Measurements from ENCODE around the gene FAM228B.

FAM228B gene

DNA sequence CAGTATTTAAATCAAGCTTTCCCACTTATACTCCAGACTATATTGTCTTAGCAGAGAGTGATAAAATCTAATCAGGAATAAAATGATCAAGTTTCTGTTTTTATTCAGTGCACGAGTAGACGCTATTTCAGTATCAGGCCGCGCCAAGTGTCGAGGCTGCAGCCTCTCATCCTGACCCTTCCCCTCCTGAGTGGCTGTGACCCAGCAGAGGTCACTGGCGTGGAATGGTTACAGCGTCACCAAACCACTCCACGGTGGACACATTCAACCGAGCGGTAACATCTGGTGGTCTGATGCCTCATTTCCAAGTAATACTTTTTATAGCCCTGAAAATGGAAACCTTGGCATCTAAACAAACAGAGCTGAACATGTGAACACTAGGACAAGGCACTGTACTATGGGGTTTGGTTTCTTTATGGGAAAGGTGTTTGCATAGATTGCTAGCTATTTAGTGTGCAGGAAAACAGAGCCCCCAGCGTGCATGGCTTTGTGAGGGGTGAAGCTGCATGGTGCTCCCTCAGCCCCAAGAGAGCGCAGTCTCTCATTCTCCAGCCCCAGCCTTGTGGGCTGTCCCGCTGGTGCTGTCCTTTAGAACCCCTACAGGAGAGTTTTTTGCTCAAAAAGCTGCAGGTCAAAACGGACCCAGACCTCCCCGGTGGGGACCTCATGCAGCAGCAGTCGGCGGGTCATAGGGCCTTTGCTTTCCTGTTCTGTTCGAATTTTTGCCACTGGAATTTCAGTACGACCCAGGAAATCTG is 79.9 kb downstream of the FAM228B start:
- no peak overlapping the region for H3K4me3 ChIP-seq (ENCODE audit: insufficient read length, low read depth)
- H3K9me3 ChIP-seq (ENCODE audit: insufficient read depth, low read length): no peaks in the 10 kb centered on the region
- H3K36me3 ChIP-seq (ENCODE audit: insufficient read depth, insufficient read length, low read length): no peaks in the 10 kb centered on the region
- no peak for DNase-seq (ENCODE audit: low read depth, low spot score)
- peaks cover 12% of the 10 kb centered on the region for H3K4me1 ChIP-seq (ENCODE audit: insufficient read depth, insufficient read length)
- no peak for TF ChIP-seq ZNF274 (IDR thresholded peaks at IDR 0.05; ENCODE audit: low read depth, low read length)
- H3K27me3 ChIP-seq (ENCODE audit: insufficient read depth, insufficient read length): no peaks in the 10 kb centered on the region
- H3K9ac ChIP-seq (ENCODE audit: insufficient read length, low read depth): no peak overlapping the region

DNA sequence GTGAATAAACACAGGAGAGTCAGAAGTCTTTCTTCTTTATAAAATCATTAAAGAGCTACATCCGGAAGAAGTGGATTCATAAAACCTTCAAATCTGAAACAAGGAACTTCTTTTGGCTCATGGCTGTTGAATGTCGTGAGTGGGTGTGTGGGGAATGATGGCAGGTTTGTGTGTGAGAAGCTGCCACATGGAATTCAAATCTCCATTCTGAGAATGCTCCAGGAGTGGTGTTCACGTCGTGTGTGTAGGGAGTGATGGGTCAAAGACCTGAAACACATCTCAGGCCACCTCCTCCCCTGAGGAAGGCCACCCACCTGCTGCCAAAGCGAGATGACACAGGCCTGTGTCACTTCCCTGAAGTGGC is 80.5 kb downstream of the FAM228B start:
- no peak for TF ChIP-seq YY1 (IDR thresholded peaks at IDR 0.05; ENCODE audit: insufficient read depth, insufficient read length)
- no peak for TF ChIP-seq SUZ12 (IDR thresholded peaks at IDR 0.05; ENCODE audit: extremely low read depth, insufficient read depth, insufficient read length)
- TF ChIP-seq ZNF274 (IDR thresholded peaks at IDR 0.05; ENCODE audit: low read depth, low read length): no peak
- H3K9ac ChIP-seq (ENCODE audit: insufficient read length, low read depth): no peak overlapping the region
- H3K9me3 ChIP-seq (ENCODE audit: insufficient read depth, low read length): no peaks in the 10 kb centered on the region
- no peaks in the 10 kb centered on the region for H3K36me3 ChIP-seq (ENCODE audit: insufficient read depth, insufficient read length, low read length)
- no peaks in the 10 kb centered on the region for H3K27me3 ChIP-seq (ENCODE audit: insufficient read depth, insufficient read length)
- H3K4me3 ChIP-seq (ENCODE audit: insufficient read length, low read depth): no peak overlapping the region
- H3K4me1 ChIP-seq (ENCODE audit: insufficient read depth, insufficient read length): peaks cover 12% of the 10 kb centered on the region
- DNase-seq (ENCODE audit: low read depth, low spot score): no peak

DNA sequence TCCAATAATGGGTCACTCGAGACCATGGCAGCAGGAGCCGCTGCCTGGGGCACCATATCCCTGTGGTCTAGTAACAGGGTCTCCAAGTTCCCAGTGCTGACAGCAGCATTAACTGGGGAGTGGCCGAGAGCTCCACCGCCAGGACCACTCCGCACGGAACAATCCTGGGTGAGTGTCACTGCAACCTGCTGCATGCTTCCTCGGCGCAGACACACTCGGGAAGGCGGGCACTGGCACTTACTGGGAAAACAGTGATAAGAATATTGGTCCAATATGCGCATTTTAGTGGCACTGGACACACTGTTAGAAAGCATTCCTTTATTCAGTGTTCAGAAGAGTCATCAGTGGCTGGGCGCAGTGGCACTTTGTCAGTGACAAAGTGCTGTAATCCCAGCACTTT is 81.2 kb downstream of the FAM228B start:
- no peak for DNase-seq (ENCODE audit: low read depth, low spot score)
- TF ChIP-seq SUZ12 (IDR thresholded peaks at IDR 0.05; ENCODE audit: extremely low read depth, insufficient read depth, insufficient read length): no peak
- no peak for TF ChIP-seq ZNF274 (IDR thresholded peaks at IDR 0.05; ENCODE audit: low read depth, low read length)
- TF ChIP-seq YY1 (IDR thresholded peaks at IDR 0.05; ENCODE audit: insufficient read depth, insufficient read length): no peak
- Histone ChIP-seq H3K4me1 (ENCODE audit: insufficient read depth, insufficient read length) (peaks cover 12% of the 10 kb centered on the region), H3K9me3 (ENCODE audit: insufficient read depth, low read length) (no peaks in the 10 kb centered on the region), H3K27me3 (ENCODE audit: insufficient read depth, insufficient read length) (no peaks in the 10 kb centered on the region), H3K9ac (ENCODE audit: insufficient read length, low read depth) (no peak overlapping the region), H3K4me3 (ENCODE audit: insufficient read length, low read depth) (no peak overlapping the region), H3K36me3 (ENCODE audit: insufficient read depth, insufficient read length, low read length) (no peaks in the 10 kb centered on the region)

DNA sequence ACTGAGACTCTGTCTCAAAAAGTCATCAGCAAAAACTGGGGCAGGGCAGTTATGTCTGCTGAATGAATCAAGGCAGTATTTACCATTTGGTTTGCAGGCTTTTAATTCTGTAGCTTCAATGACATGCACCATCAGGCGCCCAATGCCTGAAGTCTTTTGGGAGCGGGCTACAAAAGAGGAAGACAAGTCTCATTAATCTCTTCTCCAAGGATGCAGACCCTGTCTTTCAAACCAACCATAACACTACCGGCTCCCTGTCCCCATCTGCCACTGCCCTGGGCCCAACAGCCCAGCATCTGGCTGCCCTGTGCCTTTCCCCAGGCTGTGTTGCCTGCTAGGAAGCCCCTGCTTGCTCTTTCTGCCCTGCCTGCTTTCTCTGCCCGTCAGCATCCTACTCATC is 81.9 kb downstream of the FAM228B start:
- Histone ChIP-seq H3K36me3 (ENCODE audit: insufficient read depth, insufficient read length, low read length) (no peaks in the 10 kb centered on the region), H3K9me3 (ENCODE audit: insufficient read depth, low read length) (no peaks in the 10 kb centered on the region), H3K9ac (ENCODE audit: insufficient read length, low read depth) (no peak overlapping the region), H3K4me1 (ENCODE audit: insufficient read depth, insufficient read length) (peaks cover 12% of the 10 kb centered on the region), H3K27me3 (ENCODE audit: insufficient read depth, insufficient read length) (no peaks in the 10 kb centered on the region), H3K4me3 (ENCODE audit: insufficient read length, low read depth) (no peak overlapping the region)
- TF ChIP-seq YY1 (IDR thresholded peaks at IDR 0.05; ENCODE audit: insufficient read depth, insufficient read length): no peak
- TF ChIP-seq ZNF274 (IDR thresholded peaks at IDR 0.05; ENCODE audit: low read depth, low read length): no peak
- no peak for TF ChIP-seq SUZ12 (IDR thresholded peaks at IDR 0.05; ENCODE audit: extremely low read depth, insufficient read depth, insufficient read length)
- no peak for DNase-seq (ENCODE audit: low read depth, low spot score)

DNA sequence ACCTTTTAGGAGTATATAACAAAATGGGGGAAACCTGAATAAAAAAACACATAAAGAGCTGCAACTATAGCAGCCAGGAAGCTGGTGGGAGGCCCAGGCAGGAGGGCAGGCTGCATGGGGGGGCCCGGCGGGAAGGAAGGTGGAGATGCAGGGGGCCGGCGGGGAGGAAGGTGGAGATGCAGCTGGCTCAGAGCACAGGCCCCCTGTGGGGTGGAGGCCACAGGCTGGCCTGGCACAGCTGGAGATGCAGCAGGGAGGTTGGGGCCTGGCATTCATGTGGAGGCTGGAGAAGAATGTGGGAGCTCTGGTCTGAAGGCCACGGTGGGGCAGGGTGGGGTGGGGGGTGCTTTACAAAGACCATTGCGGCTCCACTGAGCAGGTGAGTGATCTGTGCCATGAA is 83.0 kb downstream of the FAM228B start:
- Histone ChIP-seq H3K27me3 (ENCODE audit: insufficient read depth, insufficient read length) (no peaks in the 10 kb centered on the region), H3K4me1 (ENCODE audit: insufficient read depth, insufficient read length) (peaks cover 12% of the 10 kb centered on the region), H3K9ac (ENCODE audit: insufficient read length, low read depth) (no peak overlapping the region), H3K4me3 (ENCODE audit: insufficient read length, low read depth) (no peak overlapping the region), H3K9me3 (ENCODE audit: insufficient read depth, low read length) (no peaks in the 10 kb centered on the region), H3K36me3 (ENCODE audit: insufficient read depth, insufficient read length, low read length) (no peaks in the 10 kb centered on the region)
- TF ChIP-seq ZNF274 (IDR thresholded peaks at IDR 0.05; ENCODE audit: low read depth, low read length) (no peak), YY1 (IDR thresholded peaks at IDR 0.05; ENCODE audit: insufficient read depth, insufficient read length) (no peak), SUZ12 (IDR thresholded peaks at IDR 0.05; ENCODE audit: extremely low read depth, insufficient read depth, insufficient read length) (no peak)
- no peak for DNase-seq (ENCODE audit: low read depth, low spot score)

DNA sequence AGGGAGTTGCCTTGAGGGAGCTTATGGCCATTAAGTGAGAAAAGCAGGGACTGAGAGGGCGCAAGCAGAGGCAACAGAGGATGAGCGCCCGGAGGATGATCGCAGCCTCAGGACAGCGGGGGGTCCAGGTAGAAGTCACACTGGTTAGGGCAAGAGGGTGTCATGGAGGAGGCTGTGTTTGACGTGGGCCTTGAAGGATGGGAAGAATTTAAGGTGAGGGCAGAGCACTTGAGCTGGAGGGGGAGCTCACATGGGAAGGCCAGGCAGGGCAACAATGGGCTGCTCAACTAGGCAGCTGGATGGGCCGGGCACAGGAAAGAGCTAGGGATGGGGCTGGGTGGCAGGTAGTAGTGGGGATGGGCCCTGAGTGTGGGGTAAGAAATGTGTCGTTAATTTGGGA is 83.4 kb downstream of the FAM228B start:
- Histone ChIP-seq H3K4me3 (ENCODE audit: insufficient read length, low read depth) (no peak overlapping the region), H3K9ac (ENCODE audit: insufficient read length, low read depth) (no peak overlapping the region), H3K4me1 (ENCODE audit: insufficient read depth, insufficient read length) (peaks cover 8% of the 10 kb centered on the region), H3K9me3 (ENCODE audit: insufficient read depth, low read length) (no peaks in the 10 kb centered on the region), H3K36me3 (ENCODE audit: insufficient read depth, insufficient read length, low read length) (no peaks in the 10 kb centered on the region), H3K27me3 (ENCODE audit: insufficient read depth, insufficient read length) (no peaks in the 10 kb centered on the region)
- no peak for DNase-seq (ENCODE audit: low read depth, low spot score)
- TF ChIP-seq SUZ12 (IDR thresholded peaks at IDR 0.05; ENCODE audit: extremely low read depth, insufficient read depth, insufficient read length) (no peak), ZNF274 (IDR thresholded peaks at IDR 0.05; ENCODE audit: low read depth, low read length) (no peak), YY1 (IDR thresholded peaks at IDR 0.05; ENCODE audit: insufficient read depth, insufficient read length) (no peak)

DNA sequence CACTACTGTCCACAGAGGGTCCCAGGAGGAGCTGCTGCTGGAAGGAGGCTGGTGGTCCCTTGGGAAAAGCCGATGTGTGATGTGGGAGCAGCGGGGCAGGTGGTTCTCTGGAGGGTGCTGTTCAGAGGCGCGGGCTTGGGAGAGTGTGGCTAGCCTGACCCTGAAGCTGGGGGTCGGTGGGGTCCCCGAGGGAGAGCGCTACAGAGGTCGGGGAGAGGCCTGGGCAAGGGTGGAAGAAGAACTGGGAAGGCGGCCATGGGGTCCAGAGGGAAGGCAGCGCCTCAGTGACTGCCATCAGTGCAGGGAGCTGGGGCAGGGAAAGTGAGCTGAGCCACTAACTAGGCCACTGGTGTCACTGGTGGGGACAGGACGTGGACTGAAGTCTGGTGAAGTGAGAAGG is 84.1 kb downstream of the FAM228B start:
- H3K9ac ChIP-seq (ENCODE audit: insufficient read length, low read depth): no peak overlapping the region
- no peak for TF ChIP-seq YY1 (IDR thresholded peaks at IDR 0.05; ENCODE audit: insufficient read depth, insufficient read length)
- TF ChIP-seq SUZ12 (IDR thresholded peaks at IDR 0.05; ENCODE audit: extremely low read depth, insufficient read depth, insufficient read length): no peak
- no peak for TF ChIP-seq ZNF274 (IDR thresholded peaks at IDR 0.05; ENCODE audit: low read depth, low read length)
- no peaks in the 10 kb centered on the region for H3K9me3 ChIP-seq (ENCODE audit: insufficient read depth, low read length)
- H3K36me3 ChIP-seq (ENCODE audit: insufficient read depth, insufficient read length, low read length): no peaks in the 10 kb centered on the region
- H3K27me3 ChIP-seq (ENCODE audit: insufficient read depth, insufficient read length): no peaks in the 10 kb centered on the region
- no peak for DNase-seq (ENCODE audit: low read depth, low spot score)
- H3K4me3 ChIP-seq (ENCODE audit: insufficient read length, low read depth): no peak overlapping the region
- H3K4me1 ChIP-seq (ENCODE audit: insufficient read depth, insufficient read length): peaks cover 8% of the 10 kb centered on the region

Data from NT2/D1 (cell line).